Right hindlimb (tissue), 1 donor: Measurements from ENCODE around the gene TNRC6B.
"Not testable (repeated sequence)": the region's sequence is repeated elsewhere in the genome, so short reads cannot be mapped to it uniquely, and the experiment has no call there.

Source experiments
- DNase-seq: peaks from one replicate; pipeline ENCODE4 v3.0.0-alpha.2; 2018

Gene TNRC6B

DNA sequence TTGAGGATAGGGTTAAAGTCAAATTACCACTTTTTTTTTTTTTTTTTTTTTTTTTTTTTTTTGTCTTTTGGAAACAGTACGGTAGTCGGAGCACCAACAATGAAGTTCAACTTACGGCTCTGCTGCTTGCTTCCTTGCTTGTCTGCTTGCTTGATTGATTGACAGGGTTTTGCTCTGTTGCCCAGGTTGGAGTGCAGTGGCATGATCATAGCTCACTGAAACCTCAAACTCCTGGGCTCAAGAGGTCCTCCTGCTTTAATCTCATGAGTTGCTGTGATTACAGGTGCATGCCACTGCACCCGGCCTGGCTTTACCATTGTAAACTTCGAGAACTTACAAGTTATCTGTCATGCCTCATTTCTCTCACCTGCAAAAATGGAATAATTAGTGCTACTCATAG lies 198.4 kb downstream of the TNRC6B start:
- no peak for DNase-seq

DNA sequence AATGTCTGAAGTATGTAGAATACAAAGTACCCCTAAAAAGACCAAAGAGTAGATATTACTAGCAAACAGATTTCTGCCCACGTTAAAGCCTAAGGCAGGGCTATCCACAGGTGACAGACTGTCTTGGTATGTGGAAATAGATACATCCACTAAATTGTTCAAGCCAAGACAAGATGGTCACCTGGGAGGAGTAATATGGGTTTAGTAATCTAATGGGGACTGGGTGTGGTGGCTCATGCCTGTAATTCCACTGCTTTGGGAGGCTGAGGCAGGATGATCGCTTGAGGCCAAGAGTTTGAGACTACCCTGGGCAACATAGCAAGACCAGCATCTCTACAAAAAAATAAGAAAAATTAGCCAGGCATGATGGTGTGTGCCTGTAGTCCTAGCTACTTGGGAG lies 200.2 kb downstream of the TNRC6B start:
- DNase-seq, result no peak

GRCh38 chr22:40378448-40378847 lies 200.7 kb downstream of the TNRC6B start:
- DNase-seq, result not testable (repeated sequence)

DNA sequence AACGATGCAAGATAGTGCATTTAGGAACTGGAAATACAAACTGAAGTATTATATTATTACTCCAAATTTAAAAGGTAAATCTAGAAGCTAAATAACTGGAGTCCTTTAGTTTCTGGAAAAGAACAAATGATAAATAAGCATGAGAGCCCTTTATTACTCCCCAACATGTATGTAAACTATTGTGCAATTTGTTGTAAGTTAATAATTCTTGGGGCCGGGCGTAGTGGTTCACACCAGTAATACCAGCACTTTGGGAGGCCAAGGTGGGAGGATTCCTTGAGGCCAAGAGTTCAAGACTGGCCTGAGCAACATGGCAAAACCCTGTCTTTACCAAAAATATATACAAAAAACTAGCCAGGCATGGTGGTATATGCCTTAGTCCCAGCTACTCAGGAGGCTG lies 203.7 kb downstream of the TNRC6B start:
- DNase-seq, result no peak

GRCh38 chr22:40383905-40384304 lies 206.2 kb downstream of the TNRC6B start:
- DNase-seq, result no peak

DNA sequence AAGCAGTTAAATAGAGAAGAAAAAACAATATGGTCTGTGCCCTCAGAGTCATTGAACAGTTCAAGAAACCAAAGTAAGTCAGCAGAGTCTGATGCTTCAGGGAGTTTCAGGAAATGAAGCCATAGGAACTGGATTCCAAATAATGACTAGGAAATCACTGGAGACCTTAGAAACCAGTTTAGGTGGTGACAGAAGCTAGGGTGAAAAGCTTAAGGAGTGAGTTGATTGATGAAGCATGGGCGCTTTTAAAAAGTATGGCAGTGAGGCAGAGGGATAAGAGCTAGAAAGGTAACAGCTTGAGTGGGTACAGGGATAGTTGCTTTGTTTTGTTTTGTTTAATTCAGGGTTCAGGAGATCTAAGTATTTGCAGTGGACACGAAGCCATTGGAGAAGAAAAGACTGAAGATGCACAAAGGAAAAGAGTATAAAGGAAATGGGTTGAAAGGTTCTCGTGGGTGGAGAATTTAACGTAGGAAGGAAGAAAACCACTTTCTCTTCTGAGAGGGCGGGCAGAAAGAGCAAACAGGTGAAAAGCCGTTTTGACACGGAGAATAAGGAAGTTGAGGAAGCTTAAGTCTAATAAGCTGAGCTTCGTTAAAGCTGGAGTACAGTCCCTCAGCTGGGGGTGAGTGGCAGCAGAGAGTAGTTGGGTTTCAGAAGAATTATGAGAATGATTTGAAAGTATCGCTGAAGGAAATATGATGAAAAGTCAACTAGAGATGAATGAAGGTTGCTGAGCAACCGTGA lies 207.5 kb downstream of the TNRC6B start:
- DNase-seq, result no peak
